ENCODE results near the gene TTYH3. TPM values are rescaled to one million over a fixed set of nuclear protein-coding genes. Genes with fewer than 3 reads are reported as not detected.

Gene TTYH3
- total and polyA plus RNA-seq, 2 of the 13 experiments (the other 11 are each of a cell fraction or from before 2014, with no cell fraction given), result 26.3 to 50.0 TPM

- TF ChIP-seq, protein P1, sequence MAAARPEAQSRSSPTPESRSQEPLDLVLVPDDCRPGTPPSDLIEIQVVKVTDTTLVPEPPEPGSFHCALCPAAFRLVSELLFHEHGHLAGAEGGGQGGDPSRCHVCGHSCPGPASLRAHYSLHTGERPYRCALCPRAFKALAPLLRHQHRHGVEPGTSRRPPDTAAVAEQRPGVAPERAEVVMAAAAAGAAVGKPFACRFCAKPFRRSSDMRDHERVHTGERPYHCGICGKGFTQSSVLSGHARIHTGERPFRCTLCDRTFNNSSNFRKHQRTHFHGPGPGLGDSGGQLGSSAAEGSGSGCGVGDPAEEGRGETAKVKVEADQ (CRISPR knock-in tag; IDR thresholded peaks at IDR 0.05; ENCODE audit: borderline replicate concordance), result peak; percentile 50; the same call in 1 of the 2 replicates
- TF ChIP-seq, protein P2, sequence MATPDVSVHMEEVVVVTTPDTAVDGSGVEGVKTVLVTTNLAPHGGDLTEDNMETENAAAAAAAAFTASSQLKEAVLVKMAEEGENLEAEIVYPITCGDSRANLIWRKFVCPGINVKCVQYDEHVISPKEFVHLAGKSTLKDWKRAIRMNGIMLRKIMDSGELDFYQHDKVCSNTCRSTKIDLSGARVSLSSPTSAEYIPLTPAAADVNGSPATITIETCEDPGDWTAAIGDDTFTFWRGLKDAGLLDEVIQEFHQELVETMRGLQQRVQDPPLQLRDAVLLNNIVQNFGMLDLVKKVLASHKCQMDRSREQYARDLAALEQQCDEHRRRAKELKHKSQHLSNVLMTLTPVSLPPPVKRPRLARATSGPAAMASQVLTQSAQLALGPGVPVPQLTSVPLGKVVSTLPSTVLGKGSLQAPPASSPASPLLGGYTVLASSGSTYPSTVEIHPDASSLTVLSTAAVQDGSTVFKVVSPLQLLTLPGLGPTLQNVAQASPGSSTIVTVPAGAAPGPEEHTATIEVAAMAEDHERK (CRISPR knock-in tag; IDR thresholded peaks at IDR 0.05; ENCODE audit: low read depth), result no peak
- TF ChIP-seq KMT2A (CRISPR knock-in tag; IDR thresholded peaks at IDR 0.05) (peak; percentile 61), HMG20B (CRISPR knock-in tag; conservative IDR thresholded peaks at IDR 0.05) (0 out of 2 replicates have a peak, but pooled peaks have one; percentile 27), TRIM24 (CRISPR knock-in tag; IDR thresholded peaks at IDR 0.05) (no peak), SP140L (CRISPR knock-in tag; IDR thresholded peaks at IDR 0.05; ENCODE audit: borderline replicate concordance) (no peak), ZNF160 (CRISPR knock-in tag; IDR thresholded peaks at IDR 0.05) (no peak), HDAC2 (CRISPR knock-in tag; IDR thresholded peaks at IDR 0.05) (peak; percentile 89), HMGXB4 (CRISPR knock-in tag; IDR thresholded peaks at IDR 0.05; ENCODE audit: borderline replicate concordance in 1 of 2, low read depth in 1 of 2) (peak in 1 of 2 experiments; percentile 43; a peak in 2 of 4 replicates), ZNF660 (CRISPR knock-in tag; IDR thresholded peaks at IDR 0.05; ENCODE audit: borderline replicate concordance, low read depth) (no peak), ZNF264 (CRISPR knock-in tag; IDR thresholded peaks at IDR 0.05) (peak; percentile 55; the same call in 1 of the 2 replicates), EP300 (IDR thresholded peaks at IDR 0.05; ENCODE audit: low read depth in 2 of 2, low read length in 2 of 2) (peak in 1 of 2 experiments; percentile 80; a peak in 2 of 4 replicates), EP300 (CRISPR knock-in tag; IDR thresholded peaks at IDR 0.05; ENCODE audit: borderline replicate concordance) (peak; percentile 55; the same call in 1 of the 2 replicates)
- TF ChIP-seq, protein P3, sequence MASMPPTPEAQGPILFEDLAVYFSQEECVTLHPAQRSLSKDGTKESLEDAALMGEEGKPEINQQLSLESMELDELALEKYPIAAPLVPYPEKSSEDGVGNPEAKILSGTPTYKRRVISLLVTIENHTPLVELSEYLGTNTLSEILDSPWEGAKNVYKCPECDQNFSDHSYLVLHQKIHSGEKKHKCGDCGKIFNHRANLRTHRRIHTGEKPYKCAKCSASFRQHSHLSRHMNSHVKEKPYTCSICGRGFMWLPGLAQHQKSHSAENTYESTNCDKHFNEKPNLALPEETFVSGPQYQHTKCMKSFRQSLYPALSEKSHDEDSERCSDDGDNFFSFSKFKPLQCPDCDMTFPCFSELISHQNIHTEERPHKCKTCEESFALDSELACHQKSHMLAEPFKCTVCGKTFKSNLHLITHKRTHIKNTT (CRISPR knock-in tag; IDR thresholded peaks at IDR 0.05), result no peak
- TF ChIP-seq, protein P4, sequence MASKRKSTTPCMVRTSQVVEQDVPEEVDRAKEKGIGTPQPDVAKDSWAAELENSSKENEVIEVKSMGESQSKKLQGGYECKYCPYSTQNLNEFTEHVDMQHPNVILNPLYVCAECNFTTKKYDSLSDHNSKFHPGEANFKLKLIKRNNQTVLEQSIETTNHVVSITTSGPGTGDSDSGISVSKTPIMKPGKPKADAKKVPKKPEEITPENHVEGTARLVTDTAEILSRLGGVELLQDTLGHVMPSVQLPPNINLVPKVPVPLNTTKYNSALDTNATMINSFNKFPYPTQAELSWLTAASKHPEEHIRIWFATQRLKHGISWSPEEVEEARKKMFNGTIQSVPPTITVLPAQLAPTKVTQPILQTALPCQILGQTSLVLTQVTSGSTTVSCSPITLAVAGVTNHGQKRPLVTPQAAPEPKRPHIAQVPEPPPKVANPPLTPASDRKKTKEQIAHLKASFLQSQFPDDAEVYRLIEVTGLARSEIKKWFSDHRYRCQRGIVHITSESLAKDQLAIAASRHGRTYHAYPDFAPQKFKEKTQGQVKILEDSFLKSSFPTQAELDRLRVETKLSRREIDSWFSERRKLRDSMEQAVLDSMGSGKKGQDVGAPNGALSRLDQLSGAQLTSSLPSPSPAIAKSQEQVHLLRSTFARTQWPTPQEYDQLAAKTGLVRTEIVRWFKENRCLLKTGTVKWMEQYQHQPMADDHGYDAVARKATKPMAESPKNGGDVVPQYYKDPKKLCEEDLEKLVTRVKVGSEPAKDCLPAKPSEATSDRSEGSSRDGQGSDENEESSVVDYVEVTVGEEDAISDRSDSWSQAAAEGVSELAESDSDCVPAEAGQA (IDR thresholded peaks at IDR 0.05; ENCODE audit: low read depth), result peak; percentile 60; the same call in 1 of the 2 replicates
- TF ChIP-seq, protein P4 (CRISPR knock-in tag; IDR thresholded peaks at IDR 0.05; ENCODE audit: borderline replicate concordance), result no peak
Observed at GRCh38 chr7:2621948-2622640, 9.7 kb upstream of the TTYH3 start (continued).

All from HepG2 (cell line).